Right lobe of liver (tissue), 6 donors: ENCODE results near the gene PITPNB. TPM values are rescaled to one million over a fixed set of nuclear protein-coding genes. Genes with fewer than 3 reads are reported as not detected.
A peak's percentile ranks its signal among the peaks of the same experiment; 100 is the strongest.

ENCODE experiments used
- ATAC-seq, 4 donors: fragments of 200-7000 bp; cut with Tn5 transposase; one replicate each; pipeline ENCODE4 v1.9.1; 2020; ENCODE audit warnings: mild to moderate bottlenecking in 4 of 4, moderate library complexity in 4 of 4
- DNase-seq, 3 donors: peaks; one replicate each; pipeline ENCODE4 v3.0.0-alpha.2; 2020
- H3K27ac ChIP-seq, 3 donors: fragments of 200-600 bp; one replicate each; pipeline ENCODE4 v1.8.0; 2022
- H3K27me3 ChIP-seq, 2 donors: fragments of 200-600 bp; one replicate each; pipeline ENCODE4 v1.8.0; 2022
- H3K36me3 ChIP-seq, 4 donors: fragments of 200-600 bp; sonication (generic) in 1 of 4; one replicate each; pipeline versions ENCODE4 v1.5.1 to v1.8.0; 2017 to 2022; ENCODE audit warnings: control low read depth in 1 of 4
- H3K4me1 ChIP-seq, 4 donors: fragments of 200-600 bp; sonication (generic) in 1 of 4; one replicate each; pipeline versions ENCODE4 v1.5.1 to v1.8.0; 2017 to 2022; ENCODE audit warnings: control low read depth in 1 of 4
- H3K4me3 ChIP-seq, 3 donors: fragments of 200-600 bp; one replicate each; pipeline ENCODE4 v1.8.0; 2022
- H3K9me3 ChIP-seq, 4 donors: fragments of 200-600 bp; sonication (generic) in 1 of 4; one replicate each; pipeline versions ENCODE4 v1.5.1 to v1.8.0; 2017 to 2022; ENCODE audit warnings: control low read depth in 1 of 4
- POLR2A ChIP-seq: fragments of 450-650 bp; IDR thresholded peaks from one replicate; pipeline ENCODE4 v1.6.1; 2017; ENCODE audit warnings: antibody characterized with exemption, mild to moderate bottlenecking
- WGBS: methylation state at CpG from one replicate; pipeline ENCODE4 v1.1.6; 2018; ENCODE audit warnings: low coverage, low lambda C conversion rate; ENCODE audit not compliant: insufficient coverage; ENCODE audit errors: missing lambda C conversion rate; 5-methylcytosine and 5-hydroxymethylcytosine counted together
- intact Hi-C, 2 donors: fragments of 100-400 bp; cut with DNase I; formaldehyde crosslinking; loops; one replicate each; pipeline versions ENCODE4 v1.11.2 to v1.14.1; 2022
- total RNA-seq, 6 experiments: library from RNA; depleted of rRNA in 2 of 6; stranded (reverse); fragments of >200 nt in 2 of 6; fragmentation: NEBNext Ultra II Directional in 3 of 6; extraction: Animal tissue kit (Norgen Biotek cat#: 25700) in 3 of 6; gene quantifications; one replicate each; pipeline versions ENCODE4 v1.1.0 to v1.2.4, GENCODE V29; 2016 to 2023
- TF ChIP-seq, protein P1 (sequence below), 4 donors: fragments of 200-600 bp in 3 of 4; fragments of 450-650 bp in 1 of 4; IDR thresholded peaks; one replicate each; pipeline versions ENCODE4 v1.5.1 to v1.8.0; 2016 to 2022; ENCODE audit warnings: antibody characterized with exemption in 4 of 4, mild to moderate bottlenecking in 2 of 4
- donor health status: DM: no; HTN: yes; CAD: no.
- donor health status: DM: no; HTN: no; CAD: no.
- donor health status: DM: no; HTN: no; CAD: no.
- donor health status: DM: no; HTN: yes; CAD: no.
- donor health status: DM: no; HTN: yes; CAD: no.

PITPNB gene
- total RNA-seq, 6 experiments from 2014 or later = 28.7 to 60.6 (median 37.6) TPM

DNA sequence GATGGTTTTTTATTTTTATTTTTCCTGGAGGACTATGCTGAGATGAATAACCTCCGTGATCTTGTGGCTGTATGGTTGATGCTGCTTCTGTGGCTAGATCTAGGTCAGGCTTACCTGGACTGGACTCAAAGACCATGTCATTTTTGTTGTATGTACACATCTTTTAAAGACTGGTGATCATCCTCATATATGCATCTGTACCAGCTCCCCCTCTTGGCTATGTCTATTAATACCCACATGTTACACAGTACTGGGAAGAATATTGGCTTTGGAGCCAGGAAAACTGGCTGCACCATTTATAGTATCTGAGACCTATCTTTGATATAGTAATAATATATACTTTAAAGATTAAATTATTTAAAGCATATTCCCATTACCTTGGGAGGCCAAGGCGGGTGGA is 18.4 kb upstream of the PITPNB start:
- Histone ChIP-seq H3K27me3 (no peaks in the 10 kb centered on the region), H3K27ac (no peak overlapping the region), H3K9me3 (no peaks in the 10 kb centered on the region), H3K4me1 (no peaks in the 10 kb centered on the region), H3K36me3 (no peaks in the 10 kb centered on the region), H3K4me3 (no peak overlapping the region)
- peak in 2 of 4 donors; percentile 14 to 27 for ATAC-seq
- TF ChIP-seq POLR2A = no peak
- TF ChIP-seq, protein P1, sequence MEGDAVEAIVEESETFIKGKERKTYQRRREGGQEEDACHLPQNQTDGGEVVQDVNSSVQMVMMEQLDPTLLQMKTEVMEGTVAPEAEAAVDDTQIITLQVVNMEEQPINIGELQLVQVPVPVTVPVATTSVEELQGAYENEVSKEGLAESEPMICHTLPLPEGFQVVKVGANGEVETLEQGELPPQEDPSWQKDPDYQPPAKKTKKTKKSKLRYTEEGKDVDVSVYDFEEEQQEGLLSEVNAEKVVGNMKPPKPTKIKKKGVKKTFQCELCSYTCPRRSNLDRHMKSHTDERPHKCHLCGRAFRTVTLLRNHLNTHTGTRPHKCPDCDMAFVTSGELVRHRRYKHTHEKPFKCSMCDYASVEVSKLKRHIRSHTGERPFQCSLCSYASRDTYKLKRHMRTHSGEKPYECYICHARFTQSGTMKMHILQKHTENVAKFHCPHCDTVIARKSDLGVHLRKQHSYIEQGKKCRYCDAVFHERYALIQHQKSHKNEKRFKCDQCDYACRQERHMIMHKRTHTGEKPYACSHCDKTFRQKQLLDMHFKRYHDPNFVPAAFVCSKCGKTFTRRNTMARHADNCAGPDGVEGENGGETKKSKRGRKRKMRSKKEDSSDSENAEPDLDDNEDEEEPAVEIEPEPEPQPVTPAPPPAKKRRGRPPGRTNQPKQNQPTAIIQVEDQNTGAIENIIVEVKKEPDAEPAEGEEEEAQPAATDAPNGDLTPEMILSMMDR (IDR thresholded peaks at IDR 0.05) = peak in 3 of 4 donors; percentile 17 to 23 (median 21)
- DNase-seq = no peak
- 94% methylated on average over 2 of the region's 2 CpGs for WGBS
- intact Hi-C loops = no loop called here

GRCh38 chr22:27935897-27936296 is 16.8 kb upstream of the PITPNB start:
- Histone ChIP-seq H3K4me1 (no peaks in the 10 kb centered on the region), H3K36me3 (no peaks in the 10 kb centered on the region), H3K27me3 (no peaks in the 10 kb centered on the region), H3K4me3 (no peak overlapping the region), H3K27ac (no peak overlapping the region), H3K9me3 (no peaks in the 10 kb centered on the region)
- intact Hi-C loops = no loop called here
- DNase-seq = no peak
- TF ChIP-seq, protein P1 (IDR thresholded peaks at IDR 0.05) = no peak
- TF ChIP-seq POLR2A = no peak
- ATAC-seq = no peak
- 83% methylated on average over 1 of the region's 1 CpG for WGBS

DNA sequence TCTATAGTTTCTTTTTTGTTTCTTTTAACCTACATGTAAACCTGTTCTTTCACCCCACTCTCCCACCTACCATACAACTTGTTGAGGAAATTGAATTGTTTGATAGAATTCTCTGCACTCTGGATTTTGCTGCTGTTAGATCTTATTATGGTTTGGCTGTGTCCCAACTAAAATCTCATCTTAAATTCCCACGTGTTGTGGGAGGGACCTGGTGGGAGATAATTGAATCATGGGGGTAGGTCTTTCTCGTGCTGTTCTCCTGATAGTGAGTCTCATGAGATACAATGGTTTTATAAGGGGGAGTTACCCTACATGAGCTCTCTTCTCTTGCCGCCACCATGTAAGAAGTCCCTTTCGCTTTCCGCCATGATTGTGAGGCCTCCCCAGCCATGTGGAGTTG is 15.0 kb upstream of the PITPNB start:
- Histone ChIP-seq H3K9me3 (no peaks in the 10 kb centered on the region), H3K27me3 (no peaks in the 10 kb centered on the region), H3K27ac (peak overlapping the region in 2 of 3 donors; percentile 88 to 95), H3K4me3 (no peak overlapping the region), H3K4me1 (no peaks in the 10 kb centered on the region), H3K36me3 (no peaks in the 10 kb centered on the region)
- ATAC-seq (no peak), DNase-seq (no peak)
- intact Hi-C loops = no loop called here
- WGBS = 91% methylated on average over 4 of the region's 5 CpGs
- TF ChIP-seq POLR2A = no peak
- TF ChIP-seq, protein P1 (IDR thresholded peaks at IDR 0.05) = no peak

DNA sequence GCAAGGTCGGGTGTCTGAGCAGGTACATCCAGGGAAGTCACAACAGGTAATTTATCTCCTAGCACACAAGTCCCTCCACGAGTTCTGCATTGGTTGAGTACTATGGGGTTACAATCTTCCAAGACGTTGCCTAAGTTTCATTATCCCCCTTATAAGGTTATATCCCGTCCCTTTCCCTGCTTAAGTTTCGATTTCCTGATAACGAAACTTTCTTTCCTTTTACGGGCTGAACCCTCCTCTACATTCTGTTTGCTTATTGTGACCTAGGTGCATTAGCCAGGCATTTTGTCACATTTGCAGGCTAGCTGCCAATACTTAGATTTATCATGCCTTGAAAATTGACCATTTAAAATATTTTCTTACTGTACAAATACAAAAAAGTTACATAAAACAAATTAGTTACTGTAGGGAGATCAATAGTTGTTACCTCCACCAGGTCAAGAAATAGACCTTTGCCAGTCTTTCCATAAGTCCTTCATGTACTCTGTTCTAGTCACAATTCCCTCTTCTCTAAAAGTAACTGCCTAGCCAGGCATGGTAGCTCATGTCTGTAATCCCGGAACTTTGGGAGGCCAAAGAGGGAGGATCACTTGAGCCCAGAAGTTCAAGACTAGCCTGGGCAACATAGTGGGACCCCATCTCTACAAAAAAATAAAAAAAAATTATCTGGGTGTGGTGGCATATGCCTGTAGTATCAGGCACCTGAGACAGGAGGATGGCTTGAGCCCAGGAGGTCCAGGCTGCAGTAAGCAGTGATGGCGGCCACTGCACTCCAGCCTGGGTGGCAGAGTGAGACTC is 14.3 kb upstream of the PITPNB start:
- 27% methylated on average over 8 of the region's 9 CpGs for WGBS
- no peaks in the 10 kb centered on the region for H3K9me3 ChIP-seq
- peak overlapping the region; percentile 74 to 95 (median 88) for H3K27ac ChIP-seq
- H3K4me1 ChIP-seq = no peaks in the 10 kb centered on the region
- ATAC-seq (peak; percentile 72 to 86 (median 80)), DNase-seq (no peak)
- intact Hi-C loops = no loop called here
- TF ChIP-seq POLR2A = peak; percentile 33
- TF ChIP-seq, protein P1 (IDR thresholded peaks at IDR 0.05) = no peak
- H3K27me3 ChIP-seq = no peaks in the 10 kb centered on the region
- peak overlapping the region; percentile 32 to 52 (median 48) for H3K4me3 ChIP-seq
- H3K36me3 ChIP-seq = no peaks in the 10 kb centered on the region
